Measurements from ENCODE around the gene LRRC74A. TPM values are rescaled to one million over a fixed set of nuclear protein-coding genes. Genes with fewer than 3 reads are reported as not detected.

The LRRC74A gene
- total and polyA plus RNA-seq, 2 donors (not counting 3 experiments of a cell fraction or from before 2014, with no cell fraction given) = not detected

GRCh38 chr14:76778546-76779215 lies 47.5 kb upstream of the LRRC74A start:
- H3K9me3 ChIP-seq (replicated peaks; ENCODE audit: control insufficient read depth, insufficient read depth, low read length) = no peaks in the 10 kb centered on the region
- H3K4me2 ChIP-seq (ENCODE audit: insufficient read depth, low read length) = no peak overlapping the region
- BruUV-seq (replicated peaks) = no TSS peak
- ChIA-PET CTCF (interaction anchor here (15.4 kb wide), 1 partner anchor 65 kb away, joined by 557 read pairs; no protein-coding TSS in a partner anchor), POLR2A (no interaction called here)
- no peak for FAIRE-seq
- no peaks in the 10 kb centered on the region for H3K27me3 ChIP-seq (ENCODE audit: control insufficient read depth in 2 of 2, insufficient read depth in 2 of 2, low read length in 2 of 2)
- DNase-seq (ENCODE audit: low read depth, low spot score) = no peak
- dilution Hi-C loops (cut with MboI; ENCODE audit: extremely low pct_ligation_motif_present, low sequenced_read_pairs) = no loop called here
- no peaks in the 10 kb centered on the region for H4K20me1 ChIP-seq (replicated peaks; ENCODE audit: control insufficient read depth, extremely low read depth, insufficient read depth, low read length)
- H3K4me1 ChIP-seq (ENCODE audit: control insufficient read depth, extremely low read depth, insufficient read depth, low read length) = peaks cover 4% of the 10 kb centered on the region
- no peaks in the 10 kb centered on the region for H3K79me2 ChIP-seq (ENCODE audit: control insufficient read depth, insufficient read depth, low read length)
- H3K4me3 ChIP-seq (replicated peaks in 1 of 3; ENCODE audit: insufficient read depth in 1 of 3, low read depth in 1 of 3, low read length in 3 of 3) = no peak overlapping the region
- H3K9me1 ChIP-seq (replicated peaks; ENCODE audit: control insufficient read depth, extremely low read depth, insufficient read depth, low read length) = no peaks in the 10 kb centered on the region
- H3K9ac ChIP-seq (replicated peaks; ENCODE audit: extremely low read depth, insufficient read depth, low read length) = no peak overlapping the region
- H3K27ac ChIP-seq (ENCODE audit: insufficient read depth, low read depth, low read length) = no peak overlapping the region
- H3K36me3 ChIP-seq (ENCODE audit: control insufficient read depth in 2 of 2, extremely low read depth in 1 of 2, insufficient read depth in 2 of 2, low read length in 2 of 2) = peaks cover 2 to 36% of the 10 kb centered on the region in 2 experiments
- no peak overlapping the region for H2AFZ ChIP-seq (ENCODE audit: low read depth, low read length)
- intact Hi-C loops (cut with micrococcal nuclease) = no loop called here
- no peak for TF ChIP-seq EZH2 (IDR thresholded peaks at IDR 0.05; ENCODE audit: borderline replicate concordance, low read depth, low read length, severe bottlenecking)
- TF ChIP-seq POLR2A (IDR thresholded peaks at IDR 0.05; ENCODE audit: low read depth, low read length) = no peak
- no peak for TF ChIP-seq MYC (IDR thresholded peaks at IDR 0.05; ENCODE audit: low read depth, low read length)
- no peak for TF ChIP-seq JUN (IDR thresholded peaks at IDR 0.05; ENCODE audit: borderline replicate concordance, insufficient read depth, insufficient read length, low read depth)
- TF ChIP-seq FOS (IDR thresholded peaks at IDR 0.05; ENCODE audit: borderline replicate concordance, insufficient read depth, low read length) = no peak

- no peak overlapping the region for H3K27ac ChIP-seq (ENCODE audit: insufficient read depth, low read depth, low read length)
- no peaks in the 10 kb centered on the region for H3K4me1 ChIP-seq (ENCODE audit: control insufficient read depth, extremely low read depth, insufficient read depth, low read length)
- no peak overlapping the region for H3K4me2 ChIP-seq (ENCODE audit: insufficient read depth, low read length)
- POLR2A ChIA-PET = no interaction called here
- TSS peak; percentile 2 for BruUV-seq (replicated peaks)
- no peaks in the 10 kb centered on the region for H3K9me3 ChIP-seq (replicated peaks; ENCODE audit: control insufficient read depth, insufficient read depth, low read length)
- DNase-seq (ENCODE audit: low read depth, low spot score) (no peak), FAIRE-seq (no peak)
- no peak overlapping the region for H2AFZ ChIP-seq (ENCODE audit: low read depth, low read length)
- H3K79me2 ChIP-seq (ENCODE audit: control insufficient read depth, insufficient read depth, low read length) = no peaks in the 10 kb centered on the region
- no peak for TF ChIP-seq MYC (IDR thresholded peaks at IDR 0.05; ENCODE audit: low read depth, low read length)
- TF ChIP-seq POLR2AphosphoS5 (IDR thresholded peaks at IDR 0.05; ENCODE audit: insufficient read depth, low read depth, low read length) = no peak
- no peak for TF ChIP-seq GATA2 (IDR thresholded peaks at IDR 0.05; ENCODE audit: insufficient read depth, insufficient read length, low read depth, low read length)
- TF ChIP-seq JUN (IDR thresholded peaks at IDR 0.05; ENCODE audit: borderline replicate concordance, insufficient read depth, insufficient read length, low read depth) = no peak
- TF ChIP-seq FOS (IDR thresholded peaks at IDR 0.05; ENCODE audit: borderline replicate concordance, insufficient read depth, low read length) = no peak
- no peak for TF ChIP-seq POLR2A (IDR thresholded peaks at IDR 0.05; ENCODE audit: low read depth, low read length)
- no peak for TF ChIP-seq CTCF (IDR thresholded peaks at IDR 0.05; ENCODE audit: extremely low read depth in 1 of 2, insufficient read depth in 1 of 2, low read depth in 1 of 2, low read length in 2 of 2)
- no peak for TF ChIP-seq MAX (IDR thresholded peaks at IDR 0.05; ENCODE audit: insufficient read depth, insufficient read length)
- no peak overlapping the region for H3K4me3 ChIP-seq (replicated peaks in 1 of 3; ENCODE audit: insufficient read depth in 1 of 3, low read depth in 1 of 3, low read length in 3 of 3)
- dilution Hi-C loops (cut with MboI; ENCODE audit: extremely low pct_ligation_motif_present, low sequenced_read_pairs) (no loop called here), intact Hi-C loops (cut with micrococcal nuclease) (no loop called here)
- no peaks in the 10 kb centered on the region for H4K20me1 ChIP-seq (replicated peaks; ENCODE audit: control insufficient read depth, extremely low read depth, insufficient read depth, low read length)
- peaks cover 2 to 36% of the 10 kb centered on the region in 2 experiments for H3K36me3 ChIP-seq (ENCODE audit: control insufficient read depth in 2 of 2, extremely low read depth in 1 of 2, insufficient read depth in 2 of 2, low read length in 2 of 2)
- CTCF ChIA-PET = interaction anchor here (1.6 to 15.4 kb wide), 3 partner anchors 9 to 66 kb away, joined by 4 to 557 read pairs (median 7); no protein-coding TSS in a partner anchor
- H3K27me3 ChIP-seq (ENCODE audit: control insufficient read depth in 2 of 2, insufficient read depth in 2 of 2, low read length in 2 of 2) = no peaks in the 10 kb centered on the region
- no peak overlapping the region for H3K9ac ChIP-seq (replicated peaks; ENCODE audit: extremely low read depth, insufficient read depth, low read length)
- no peaks in the 10 kb centered on the region for H3K9me1 ChIP-seq (replicated peaks; ENCODE audit: control insufficient read depth, extremely low read depth, insufficient read depth, low read length)
These were observed 46.8 kb upstream of the LRRC74A start for GRCh38 chr14:76779221-76780057.

Data from endothelial cell of umbilical vein (primary cell).